NCI-H2081 (cell line): ENCODE data around the gene PDLIM1.
"Not testable (repeated sequence)": the region's sequence is repeated elsewhere in the genome, so short reads cannot be mapped to it uniquely, and the experiment has no call there.

Experiments used
- DNase-seq, 2 experiments: peaks; one replicate each; lab custom pipeline; 2025; lab: John Stamatoyannopoulos, UW

The PDLIM1 gene

DNA sequence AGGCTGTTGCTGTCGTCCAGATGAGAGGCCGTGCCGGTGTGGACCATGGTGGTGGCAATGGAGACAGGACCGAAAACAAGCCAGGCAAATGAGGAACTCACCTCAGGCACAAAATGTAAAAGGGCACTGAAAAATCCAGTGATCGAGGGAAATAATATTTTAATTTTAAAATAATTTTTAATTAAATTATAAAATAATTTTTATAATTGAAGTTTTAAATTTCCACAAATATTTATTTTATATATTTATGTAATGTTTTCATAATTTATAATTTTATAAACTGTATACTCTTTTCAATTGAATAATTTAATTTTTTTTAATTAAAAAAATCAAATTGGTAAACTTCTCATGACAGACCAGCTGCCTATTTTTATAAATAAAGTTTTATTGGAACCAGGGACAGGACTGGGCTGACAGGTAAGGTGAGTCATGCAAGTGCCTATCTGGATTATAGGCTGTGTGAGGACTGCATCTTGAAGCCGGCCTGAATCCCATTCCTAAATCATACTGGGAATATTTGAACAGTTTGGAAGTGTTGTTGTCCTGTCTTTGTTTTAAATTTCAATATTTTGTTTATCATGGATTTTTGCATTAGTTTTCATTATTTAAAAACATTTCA, 81.2 kb downstream of the PDLIM1 start:
- DNase-seq, result no peak

DNA sequence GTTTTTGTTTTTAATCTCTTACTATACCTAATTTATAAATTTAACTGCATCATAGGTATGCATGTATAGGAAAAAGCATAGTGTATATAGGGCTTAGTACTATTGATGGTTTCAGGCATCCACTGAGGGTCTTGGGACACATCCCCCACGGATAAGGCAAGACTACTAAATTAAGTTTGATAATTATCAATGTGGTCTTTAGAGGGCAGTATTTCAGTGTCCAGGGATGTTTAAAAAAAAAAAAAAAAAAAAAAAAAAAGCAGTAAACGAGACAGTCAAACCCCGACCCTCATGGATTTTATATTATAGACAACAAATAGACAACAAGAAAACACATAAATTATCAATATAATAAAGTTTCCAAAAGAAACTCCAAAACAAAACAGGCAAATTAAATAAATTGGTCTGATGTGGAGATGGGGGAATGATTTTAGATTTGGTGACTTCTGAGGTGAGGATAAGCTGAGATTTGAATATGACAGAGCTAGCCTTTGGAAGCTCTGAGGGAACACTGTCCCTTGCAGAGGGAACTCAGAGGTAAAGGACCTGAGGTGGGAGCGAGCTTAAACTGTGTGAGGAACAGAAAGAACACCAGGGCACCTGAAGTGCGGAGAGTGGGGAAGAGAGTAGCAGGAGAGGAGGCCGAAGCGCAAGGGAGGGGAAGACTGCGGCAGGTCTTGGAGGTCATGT, 82.0 kb downstream of the PDLIM1 start:
- DNase-seq, result no peak

- DNase-seq, result not testable (repeated sequence)
Observed at GRCh38 chr10:95202865-95203264, 87.9 kb downstream of the PDLIM1 start.

DNA sequence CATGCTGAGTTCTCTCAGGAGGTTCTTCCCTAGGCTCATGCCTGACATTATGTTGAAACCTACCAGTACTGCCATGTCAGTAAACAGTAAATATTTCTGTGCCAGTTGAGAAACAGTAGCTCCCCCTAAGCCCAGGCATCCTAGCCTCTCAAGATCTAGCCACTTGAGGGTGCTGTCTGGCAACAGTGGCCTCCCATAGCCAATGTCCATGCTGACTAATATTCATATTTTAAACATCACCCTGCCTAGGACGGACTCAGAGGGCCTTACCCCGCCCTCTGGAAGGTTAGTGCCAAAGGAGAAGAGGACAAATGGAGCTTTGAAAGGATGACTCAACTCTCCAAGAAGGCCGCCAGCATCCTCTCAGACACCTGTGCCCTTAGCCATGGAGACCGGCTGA, 89.1 kb downstream of the PDLIM1 start:
- DNase-seq, result no peak

DNA sequence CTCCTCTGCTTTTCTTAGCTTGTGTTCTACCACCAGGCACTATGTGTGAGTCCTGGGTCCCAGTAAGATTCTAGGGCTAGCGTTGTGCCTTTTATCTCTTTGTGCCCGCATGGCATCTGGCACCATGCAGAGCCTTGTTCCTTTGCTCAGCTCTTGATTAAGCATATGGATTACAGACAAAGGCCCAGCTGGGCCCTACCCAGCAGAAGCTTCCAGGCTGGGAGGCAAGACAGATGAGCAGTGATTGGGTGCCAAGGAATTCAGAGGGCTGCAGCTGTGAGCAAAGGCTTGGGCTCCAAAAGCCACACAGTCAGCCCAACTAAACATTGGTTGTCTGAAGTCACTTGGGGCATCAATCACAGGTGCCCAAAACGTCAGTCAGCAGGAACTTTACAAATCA, 94.8 kb downstream of the PDLIM1 start:
- DNase-seq, result no peak

DNA sequence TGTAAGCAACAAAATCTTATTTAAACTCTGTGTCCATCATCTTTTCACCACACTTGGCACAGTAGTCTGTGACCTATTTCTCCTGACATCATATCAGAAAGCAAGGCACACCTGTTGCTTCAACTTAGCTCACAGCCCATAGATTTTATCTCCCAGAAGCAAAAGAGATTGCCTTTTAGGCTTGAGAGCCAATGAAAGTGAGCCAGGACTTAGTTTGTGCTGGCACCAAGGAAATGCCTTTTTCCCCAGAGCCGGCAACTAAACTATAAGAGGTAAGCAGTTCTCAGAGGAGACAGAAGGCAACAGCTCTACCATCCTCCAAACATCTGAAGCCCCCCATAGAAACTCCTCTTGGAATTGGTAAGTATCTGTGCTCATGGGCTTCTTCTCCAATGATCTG, 96.9 kb downstream of the PDLIM1 start, which contains the start of gene ACSM6:
Gene ACSM6 (plus strand): TSS at position 295 of the 400 bp plus-strand sequence. CDS start 248 bp downstream, outside the sequence.
- no peak for DNase-seq

GRCh38 chr10:95188593-95188992, 102.2 kb downstream of the PDLIM1 start:
- no peak for DNase-seq

DNA sequence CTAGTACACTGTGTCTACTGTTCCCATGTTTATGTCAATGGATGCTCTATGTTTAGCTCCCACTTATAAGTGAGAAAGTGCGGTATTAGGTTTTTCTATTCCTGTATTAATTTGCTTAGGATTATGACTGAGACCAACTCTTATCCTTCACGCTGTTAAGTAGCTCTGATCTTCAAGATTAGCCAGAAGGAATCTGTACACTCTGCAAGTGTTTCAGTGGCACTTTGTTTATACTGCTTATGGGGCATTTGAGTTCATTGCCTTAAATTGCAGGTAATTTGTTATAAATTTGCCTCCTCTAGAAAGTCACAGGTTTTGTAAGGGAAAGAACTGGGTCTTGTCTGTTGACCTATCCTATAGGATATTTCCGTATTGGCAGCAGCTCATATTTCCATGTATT, 103.2 kb downstream of the PDLIM1 start:
- no peak for DNase-seq
